CD1c-positive myeloid dendritic cell (primary cell): ENCODE results near the gene SPP1.

ENCODE experiments used
- DNase-seq: peaks from one replicate; pipeline ENCODE4 v3.0.0-alpha.2; 2016; ENCODE audit errors: extremely low spot score

Gene SPP1

DNA sequence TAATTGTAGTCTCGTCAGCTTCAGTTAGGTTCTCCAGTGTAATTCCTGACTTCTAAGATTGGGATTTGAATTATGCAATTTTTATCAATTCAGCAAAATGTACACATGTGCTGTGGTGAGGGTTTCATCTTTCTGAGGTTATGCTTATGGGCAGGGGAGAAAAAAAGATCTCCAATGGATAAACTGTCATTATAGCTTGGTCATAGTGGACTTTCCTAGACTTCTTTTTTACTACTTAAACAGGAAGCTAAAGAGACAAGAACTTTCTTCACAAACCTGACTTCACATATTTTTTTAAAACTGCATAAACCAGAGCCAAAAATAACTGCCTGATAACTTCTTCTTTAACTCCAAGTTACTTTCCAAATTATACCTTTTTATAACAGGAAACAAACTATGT is 21.7 kb upstream of the SPP1 start:
- DNase-seq = no peak

DNA sequence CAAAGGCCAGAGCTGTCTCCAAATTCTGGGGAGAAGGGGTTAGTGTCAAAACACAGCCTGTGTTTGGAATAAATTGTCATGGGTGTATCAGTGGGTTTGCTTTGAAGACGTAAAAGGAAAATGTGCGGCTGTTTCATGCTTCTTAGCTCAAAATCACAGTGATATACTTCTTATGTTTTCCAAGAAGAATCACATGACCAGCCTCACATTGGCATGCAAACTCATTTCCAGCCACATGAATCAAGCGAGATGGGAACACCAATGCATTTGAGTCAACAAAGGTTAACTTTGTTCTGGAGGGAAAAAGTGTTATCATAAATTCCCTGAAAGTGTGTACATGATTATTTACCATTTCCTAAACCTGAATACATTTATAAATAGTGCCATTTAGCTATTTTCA is 19.0 kb upstream of the SPP1 start:
- DNase-seq = no peak

DNA sequence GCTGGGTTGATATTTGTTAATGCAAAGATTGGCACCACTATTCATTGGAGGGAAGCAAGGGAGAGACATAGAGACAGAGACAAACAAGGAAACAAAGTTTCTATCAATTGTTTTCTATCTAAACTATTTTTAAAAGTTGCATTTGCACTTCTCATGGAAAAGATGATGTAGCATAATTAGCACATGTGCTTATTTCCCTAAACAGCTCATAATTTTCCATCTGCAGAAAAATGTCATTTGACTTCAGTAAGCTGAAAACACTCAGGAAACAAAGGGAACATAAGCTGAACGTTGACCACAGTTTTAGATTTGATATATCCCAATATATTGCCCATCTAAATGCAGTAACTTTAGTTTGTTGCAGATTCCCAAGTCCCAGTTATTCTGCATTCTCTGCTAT is 18.5 kb upstream of the SPP1 start:
- no peak for DNase-seq

DNA sequence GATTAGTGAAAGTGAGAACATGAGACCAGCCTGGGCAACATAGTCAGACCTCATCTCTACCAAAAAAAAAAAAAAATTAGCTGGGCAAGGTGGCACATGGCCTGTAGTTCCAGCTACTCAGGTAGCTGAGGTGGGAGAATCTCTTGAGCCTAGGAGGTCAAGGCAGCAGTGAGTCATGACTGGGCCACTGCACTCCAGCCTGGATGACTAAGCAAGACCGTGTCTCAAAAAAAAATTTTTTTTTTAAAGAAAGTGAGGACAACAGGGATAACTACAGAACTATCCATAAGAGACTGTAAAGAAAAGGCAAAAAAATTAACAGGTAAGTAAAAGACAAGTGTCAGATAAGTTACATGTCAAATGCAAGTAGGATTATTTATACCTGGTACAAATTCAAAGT is 13.5 kb upstream of the SPP1 start:
- DNase-seq = no peak

DNA sequence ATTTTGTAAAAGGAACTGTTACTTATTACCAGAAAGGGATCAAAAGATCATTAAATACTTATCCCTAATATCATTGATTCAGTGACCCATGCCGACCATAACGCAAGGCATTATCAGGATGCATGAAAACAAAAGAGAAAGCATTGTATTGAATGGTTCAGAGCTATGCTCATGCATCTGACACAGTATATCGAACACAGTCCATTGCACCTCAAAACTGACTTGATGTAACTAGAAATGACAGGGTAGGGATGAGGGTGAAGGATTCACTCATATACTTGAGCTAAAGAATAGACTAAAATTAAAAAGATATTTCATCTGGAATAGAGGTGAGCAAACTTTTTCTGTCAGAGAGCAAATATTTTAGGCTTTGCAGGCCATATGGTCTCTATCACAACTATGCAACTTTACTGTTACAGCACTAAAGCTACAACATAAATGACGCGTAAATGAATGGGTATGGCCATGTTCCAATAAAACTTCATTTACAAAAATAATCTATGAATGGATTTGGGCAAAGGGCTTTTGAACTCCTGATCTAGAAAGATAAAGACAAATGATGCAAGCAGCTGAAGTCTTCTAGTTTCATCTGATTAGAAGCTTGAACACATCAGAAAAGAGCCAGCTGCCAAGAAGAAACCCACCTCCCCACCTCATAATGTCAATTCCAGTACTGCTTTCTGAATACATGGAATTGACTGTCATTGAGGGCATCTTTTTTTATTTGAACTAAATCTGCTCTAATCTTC is 12.9 kb upstream of the SPP1 start:
- DNase-seq = no peak

DNA sequence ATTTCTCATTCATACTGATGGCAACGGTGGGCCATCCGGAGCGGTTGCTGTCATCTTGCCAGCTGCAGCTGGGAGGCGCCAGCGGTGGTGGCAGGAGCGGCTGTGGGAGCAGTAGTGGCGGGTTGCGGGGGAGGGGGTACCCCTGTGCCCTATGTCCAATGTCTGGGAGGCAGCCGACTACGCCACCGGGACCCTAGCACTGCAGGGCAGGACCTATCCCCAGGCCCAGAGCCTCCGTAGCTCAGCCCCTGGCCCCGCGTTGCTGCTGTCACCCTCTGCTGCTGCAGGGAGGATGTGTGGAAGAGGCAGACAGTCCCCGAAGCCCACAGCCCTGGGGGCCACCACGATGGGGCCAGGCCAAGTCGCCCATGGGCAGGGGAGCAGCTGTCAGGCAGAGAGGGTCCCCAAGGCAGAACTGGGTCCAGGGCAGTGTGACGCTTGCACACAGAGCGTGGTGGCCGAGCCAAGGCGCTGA is 10.0 kb upstream of the SPP1 start:
- no peak for DNase-seq

DNA sequence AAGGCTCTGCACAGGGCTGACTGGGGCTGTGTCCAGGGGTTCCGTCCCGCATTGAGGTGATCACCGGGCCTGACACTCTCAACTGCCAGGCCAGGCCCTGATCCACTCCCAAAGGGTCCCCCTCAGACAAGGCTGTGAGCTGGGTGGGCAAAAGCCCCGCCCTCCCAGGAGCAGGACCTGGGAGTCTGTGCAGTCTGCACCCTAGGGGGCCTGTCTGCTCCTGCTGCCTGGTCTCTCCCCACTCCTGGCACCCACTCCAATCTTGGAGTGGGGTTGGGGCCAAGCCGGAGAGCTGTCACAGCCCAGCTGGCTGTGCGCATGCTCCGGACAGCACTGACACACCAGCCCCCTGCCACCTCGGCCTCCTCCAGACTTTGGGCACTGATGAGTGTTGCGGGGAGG is 9.4 kb upstream of the SPP1 start:
- no peak for DNase-seq

DNA sequence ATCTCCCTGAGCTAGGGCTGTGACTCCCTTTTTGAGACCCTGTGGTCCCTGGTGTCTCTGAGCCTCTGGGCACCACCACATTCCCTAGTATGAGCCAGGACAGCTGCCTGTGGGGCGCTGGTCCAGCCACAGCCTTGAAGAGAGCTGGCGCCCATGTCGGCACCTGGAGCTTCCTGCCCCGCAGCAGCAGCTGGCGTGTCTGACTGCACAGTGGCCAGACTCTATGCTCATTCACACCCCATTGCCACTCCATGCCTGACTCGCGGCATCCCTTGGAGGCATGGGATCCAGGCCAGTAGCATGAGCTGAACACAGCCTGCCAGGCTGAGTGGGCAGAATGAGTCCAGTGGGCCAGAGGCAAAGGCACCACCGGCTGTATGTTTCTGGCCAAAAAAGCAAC is 8.3 kb upstream of the SPP1 start:
- DNase-seq = no peak

DNA sequence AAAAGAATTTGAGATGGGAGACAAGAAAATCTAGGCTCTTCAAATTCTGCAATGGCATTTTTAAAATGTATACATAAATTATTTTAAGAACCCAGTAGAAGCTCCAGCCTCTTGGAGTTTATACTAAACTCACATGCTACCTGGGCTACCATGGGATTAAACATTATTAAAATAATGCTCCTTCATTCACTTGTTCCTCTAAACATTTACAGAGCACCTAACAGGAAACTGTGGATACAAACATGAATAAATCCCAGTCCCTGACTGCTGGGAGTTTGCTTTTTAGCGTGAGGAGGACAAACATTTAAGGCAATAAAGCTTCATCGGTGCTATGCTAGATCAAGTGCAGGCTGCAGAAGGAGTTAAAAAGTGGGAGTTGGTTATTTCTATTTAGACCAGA is 5.4 kb upstream of the SPP1 start:
- no peak for DNase-seq

DNA sequence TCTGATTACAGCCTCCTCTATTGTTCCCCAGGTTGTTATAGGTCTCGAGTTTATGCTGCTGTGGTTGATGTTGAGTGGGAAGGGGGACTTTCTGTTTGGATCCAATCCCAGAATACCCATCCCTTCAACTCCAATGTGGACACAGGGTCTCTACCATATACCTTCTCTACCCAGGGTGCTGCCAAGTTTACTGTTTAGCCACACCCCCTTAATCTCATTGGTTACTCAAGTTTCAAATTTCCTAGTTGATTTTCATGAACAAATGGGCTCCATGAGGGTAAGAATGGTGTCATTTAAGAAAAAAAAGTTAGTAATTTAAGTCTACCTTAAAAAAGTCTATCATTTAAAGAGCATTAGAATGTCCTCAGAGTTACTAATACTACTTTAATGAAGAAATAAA is 3.6 kb upstream of the SPP1 start:
- DNase-seq = no peak

DNA sequence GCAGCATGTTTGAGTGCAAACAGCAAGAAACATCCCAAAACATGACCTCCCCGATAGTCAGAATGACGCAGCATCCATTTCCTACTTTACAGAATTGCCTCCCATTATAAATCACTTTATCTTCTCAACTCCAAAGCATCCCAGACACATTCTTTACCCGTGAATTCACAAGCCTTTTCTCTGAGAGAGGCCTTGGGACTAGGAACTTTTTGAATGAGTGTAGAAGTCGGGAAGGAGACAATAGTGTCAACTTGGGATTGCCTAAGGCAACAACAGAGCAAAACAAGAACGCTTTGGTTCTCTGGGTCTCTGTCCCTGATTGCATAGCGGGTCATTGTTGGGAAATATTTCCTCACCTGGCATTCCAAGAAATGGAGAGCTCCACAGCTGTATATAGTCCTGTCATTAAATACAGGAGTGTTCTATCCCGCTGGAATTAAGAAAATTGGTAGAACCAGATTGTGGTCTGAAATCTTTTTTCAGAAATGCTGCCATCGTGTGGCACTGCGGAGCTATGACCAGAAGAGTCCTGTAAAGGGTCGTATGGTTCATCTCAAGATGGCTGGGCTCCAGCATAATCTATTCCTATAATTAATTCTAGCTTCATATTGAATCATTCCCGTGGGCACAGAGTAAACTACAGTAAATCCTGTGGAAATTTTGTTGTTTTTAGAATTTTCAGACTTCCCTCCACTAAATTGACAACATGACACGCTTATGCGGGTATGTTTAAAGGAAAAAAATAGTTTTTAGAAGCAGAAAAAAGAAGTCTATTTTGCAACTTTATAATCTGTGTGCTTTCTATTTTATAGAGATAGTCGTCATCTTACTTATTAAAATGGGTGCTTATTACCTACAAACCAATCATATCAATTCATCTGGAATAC is 2.0 kb upstream of the SPP1 start:
- DNase-seq = peak; percentile 58

DNA sequence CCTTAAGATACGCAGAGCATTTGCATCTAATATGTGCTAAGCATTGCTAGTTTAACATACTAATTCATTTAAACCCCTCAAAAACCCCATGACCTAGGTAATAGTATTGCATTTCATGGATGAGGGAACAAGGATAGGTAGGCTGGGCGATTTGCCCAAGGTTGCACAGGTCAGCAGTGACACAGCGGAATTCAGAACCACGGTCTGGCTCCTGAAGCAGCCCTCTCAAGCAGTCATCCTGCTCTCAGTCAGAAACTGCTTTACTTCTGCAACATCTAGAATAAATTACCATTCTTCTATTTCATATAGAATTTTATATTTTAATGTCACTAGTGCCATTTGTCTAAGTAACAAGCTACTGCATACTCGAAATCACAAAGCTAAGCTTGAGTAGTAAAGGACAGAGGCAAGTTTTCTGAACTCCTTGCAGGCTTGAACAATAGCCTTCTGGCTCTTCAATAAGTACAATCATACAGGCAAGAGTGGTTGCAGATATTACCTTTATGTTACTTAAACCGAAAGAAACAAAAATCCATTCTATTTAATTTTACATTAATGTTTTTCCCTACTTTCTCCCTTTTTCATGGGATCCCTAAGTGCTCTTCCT is 555 bp upstream of the SPP1 start:
- DNase-seq = peak; percentile 16

DNA sequence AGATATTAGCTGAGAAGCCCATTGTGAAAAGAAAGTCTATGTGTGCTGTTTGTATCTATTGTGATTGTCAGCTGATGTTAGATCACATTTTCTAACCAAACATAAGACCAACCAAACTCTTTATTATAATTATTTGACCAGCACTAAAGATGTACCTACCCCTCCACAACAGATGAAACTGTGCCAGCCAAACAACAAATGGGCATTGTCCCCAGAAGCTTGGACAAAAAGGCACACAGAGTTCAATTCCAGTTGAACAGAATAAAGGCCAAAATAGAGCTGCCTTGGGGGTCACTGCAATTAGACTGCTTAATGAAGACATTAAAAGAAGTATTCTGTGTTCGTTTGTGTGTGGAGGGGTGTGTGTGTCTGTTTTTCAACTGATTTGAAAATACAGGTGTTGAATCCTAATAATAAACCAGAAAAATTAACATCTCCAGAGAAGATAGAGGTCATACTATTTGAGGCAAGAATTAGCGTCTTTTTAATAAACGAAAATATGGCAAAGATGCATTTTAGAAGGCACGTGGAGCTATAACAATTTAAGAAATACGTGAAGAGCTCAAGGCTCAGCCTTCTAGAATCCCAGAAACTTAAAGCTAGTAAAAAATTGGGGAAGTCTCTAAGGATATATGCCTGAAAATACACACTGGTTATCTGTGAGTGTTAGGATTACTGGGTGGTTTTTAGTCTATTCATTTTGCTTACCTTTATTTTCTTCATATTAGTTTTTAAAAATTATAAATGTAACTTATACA is 2.2 kb downstream of the SPP1 start:
- no peak for DNase-seq

DNA sequence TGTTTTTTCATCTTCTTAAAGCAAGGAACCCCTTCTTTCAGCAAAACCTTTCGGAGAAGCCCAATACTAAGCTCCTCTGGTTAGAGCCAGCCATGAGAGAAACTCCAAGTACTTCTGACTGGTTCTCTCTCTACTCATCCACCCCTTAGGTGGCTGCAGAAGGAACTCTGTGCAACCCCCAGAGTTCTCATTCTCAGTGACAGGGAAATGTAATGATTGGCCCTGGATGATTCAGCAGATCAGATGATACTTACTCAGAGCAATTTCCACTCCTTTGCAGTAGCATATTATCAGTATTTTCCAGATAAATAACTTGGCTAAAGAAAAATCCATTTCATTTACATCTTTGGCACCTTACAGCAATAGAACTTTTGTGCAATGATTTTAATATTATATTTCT is 3.2 kb downstream of the SPP1 start:
- peak; percentile 62 for DNase-seq

DNA sequence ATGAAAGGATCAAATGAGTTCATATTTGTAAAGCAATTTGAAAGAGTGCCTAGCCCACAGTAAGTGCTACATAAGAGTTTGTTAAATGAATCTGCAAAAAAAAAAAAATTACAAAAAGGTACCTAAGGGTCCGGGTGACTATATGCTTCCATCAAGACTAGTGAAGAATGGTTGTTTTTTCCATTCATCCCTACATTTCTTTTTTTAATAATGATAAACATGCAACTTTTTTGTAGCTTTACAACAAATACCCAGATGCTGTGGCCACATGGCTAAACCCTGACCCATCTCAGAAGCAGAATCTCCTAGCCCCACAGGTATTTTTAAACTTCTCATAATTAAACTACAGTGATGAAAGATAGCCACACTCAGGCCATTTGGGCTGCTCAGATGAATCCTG is 4.3 kb downstream of the SPP1 start:
- no peak for DNase-seq

DNA sequence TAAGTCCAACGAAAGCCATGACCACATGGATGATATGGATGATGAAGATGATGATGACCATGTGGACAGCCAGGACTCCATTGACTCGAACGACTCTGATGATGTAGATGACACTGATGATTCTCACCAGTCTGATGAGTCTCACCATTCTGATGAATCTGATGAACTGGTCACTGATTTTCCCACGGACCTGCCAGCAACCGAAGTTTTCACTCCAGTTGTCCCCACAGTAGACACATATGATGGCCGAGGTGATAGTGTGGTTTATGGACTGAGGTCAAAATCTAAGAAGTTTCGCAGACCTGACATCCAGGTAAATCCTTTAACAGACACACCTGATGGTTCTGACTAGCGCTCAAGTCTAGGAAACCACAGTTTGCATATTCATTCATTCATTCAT is 6.0 kb downstream of the SPP1 start:
- no peak for DNase-seq

DNA sequence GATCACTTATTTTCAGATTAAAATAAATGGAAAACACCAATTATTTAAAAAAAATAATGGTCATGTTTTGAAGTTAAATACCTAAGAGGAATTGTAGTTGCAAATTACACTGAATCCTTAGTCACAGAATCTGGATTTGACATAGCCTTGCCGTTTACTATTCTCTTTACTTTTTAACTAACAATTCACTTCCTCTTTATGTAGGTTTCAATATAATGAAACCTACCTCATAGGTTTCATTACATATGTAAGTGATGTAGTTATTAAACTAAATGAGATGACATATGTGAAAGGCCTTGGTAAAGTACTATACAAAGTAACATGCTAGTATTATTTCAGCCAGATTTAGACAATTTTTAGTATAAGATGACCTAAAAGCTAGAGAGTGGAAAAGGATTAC is 6.5 kb downstream of the SPP1 start:
- peak; percentile 17 for DNase-seq

DNA sequence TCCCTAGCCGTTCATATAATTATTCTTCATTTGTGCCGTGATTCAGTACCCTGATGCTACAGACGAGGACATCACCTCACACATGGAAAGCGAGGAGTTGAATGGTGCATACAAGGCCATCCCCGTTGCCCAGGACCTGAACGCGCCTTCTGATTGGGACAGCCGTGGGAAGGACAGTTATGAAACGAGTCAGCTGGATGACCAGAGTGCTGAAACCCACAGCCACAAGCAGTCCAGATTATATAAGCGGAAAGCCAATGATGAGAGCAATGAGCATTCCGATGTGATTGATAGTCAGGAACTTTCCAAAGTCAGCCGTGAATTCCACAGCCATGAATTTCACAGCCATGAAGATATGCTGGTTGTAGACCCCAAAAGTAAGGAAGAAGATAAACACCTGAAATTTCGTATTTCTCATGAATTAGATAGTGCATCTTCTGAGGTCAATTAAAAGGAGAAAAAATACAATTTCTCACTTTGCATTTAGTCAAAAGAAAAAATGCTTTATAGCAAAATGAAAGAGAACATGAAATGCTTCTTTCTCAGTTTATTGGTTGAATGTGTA is 7.0 kb downstream of the SPP1 start:
- DNase-seq = no peak

DNA sequence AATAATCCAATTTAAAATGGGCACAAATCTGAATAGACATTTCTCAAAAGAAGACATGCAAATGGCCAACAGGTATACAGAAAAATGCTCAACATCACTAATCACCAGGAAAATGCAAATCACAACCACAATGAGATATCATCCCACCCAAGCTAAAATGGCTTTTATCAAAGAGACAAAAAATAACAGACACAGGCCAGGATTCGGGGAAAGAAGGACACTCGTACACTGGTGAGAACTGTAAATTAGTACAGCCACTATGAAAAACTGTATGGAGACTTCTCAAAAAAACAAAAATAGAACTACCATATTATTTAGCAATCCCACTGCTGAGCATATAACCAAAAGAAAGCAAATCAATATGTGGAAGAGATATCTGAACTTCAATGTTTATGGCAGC is 8.5 kb downstream of the SPP1 start:
- DNase-seq = no peak

DNA sequence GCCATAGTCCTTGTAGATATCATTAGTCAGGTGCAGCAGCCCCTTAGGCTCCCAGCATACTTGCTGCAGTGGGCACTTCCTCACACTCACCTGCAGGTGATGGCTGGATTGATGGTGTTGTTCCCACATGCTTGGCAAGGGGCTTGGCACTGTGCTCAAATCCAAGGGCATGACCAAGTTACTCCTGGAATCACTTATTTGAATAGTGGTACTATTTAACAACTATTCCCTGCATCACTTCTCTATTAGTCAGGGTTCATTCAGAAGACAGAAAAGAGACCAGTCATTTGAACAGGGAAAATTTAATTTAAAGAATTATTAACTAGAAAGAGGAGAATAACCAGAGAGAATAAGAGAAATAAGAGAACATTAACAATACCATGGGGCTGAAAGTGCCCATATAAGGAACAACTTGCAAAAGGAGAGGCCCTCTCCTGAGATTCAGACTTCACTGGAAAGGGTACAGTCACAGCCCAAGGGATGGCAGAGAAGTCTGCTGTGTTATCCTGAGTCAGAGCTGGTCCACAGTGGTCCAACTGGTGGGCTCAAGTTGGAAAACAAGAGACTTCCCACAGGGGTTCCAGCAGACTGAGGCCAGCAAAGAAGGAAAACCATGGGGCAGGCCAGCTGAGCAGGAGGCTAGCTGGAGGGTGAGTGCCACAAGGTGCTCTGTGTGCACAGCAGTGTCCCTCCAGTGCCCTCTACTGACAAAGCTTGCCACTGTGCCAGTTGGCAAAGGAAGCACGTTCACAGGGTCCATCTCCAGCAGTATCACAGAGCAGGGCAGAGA is 9.8 kb downstream of the SPP1 start:
- DNase-seq = peak; percentile 57

DNA sequence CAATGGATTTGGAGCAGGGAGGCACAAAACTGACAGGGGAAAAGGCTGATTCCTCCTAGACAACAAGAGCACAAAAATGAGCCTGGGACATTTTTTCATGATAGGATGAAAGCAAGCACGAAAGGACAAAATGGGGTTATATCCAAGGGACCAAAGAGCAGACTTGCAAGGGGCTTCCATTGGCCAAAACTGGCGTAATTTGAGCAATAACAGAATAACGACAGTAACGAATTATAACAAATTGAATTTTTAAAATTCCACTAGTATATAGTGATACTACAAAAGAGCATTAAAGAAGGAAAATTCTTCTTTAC is 10.3 kb downstream of the SPP1 start:
- DNase-seq = no peak
